IPS-20b (cell line): ENCODE results near the gene ZNHIT6.
A peak's percentile ranks its signal among the peaks of the same experiment; 100 is the strongest.
"Not testable (repeated sequence)": the region's sequence is repeated elsewhere in the genome, so short reads cannot be mapped to it uniquely, and the experiment has no call there.

Source experiments
- H3K27ac ChIP-seq: one replicate; pipeline ENCODE4 v1.5.1; 2013; ENCODE audit warnings: low read length
- H3K27me3 ChIP-seq: 2 replicates; pipeline ENCODE4 v1.6.1; 2013; ENCODE audit warnings: mild to moderate bottlenecking, low read length, inconsistent platforms; ENCODE audit not compliant: insufficient read depth
- H3K36me3 ChIP-seq: 2 replicates; pipeline ENCODE4 v1.6.1; 2013; ENCODE audit warnings: low read depth, mild to moderate bottlenecking, inconsistent platforms, low read length, moderate library complexity; ENCODE audit not compliant: insufficient read depth
- H3K4me1 ChIP-seq: 2 replicates; pipeline ENCODE4 v1.6.1; 2013; ENCODE audit warnings: mild to moderate bottlenecking, control low read depth, inconsistent platforms, low read length, moderate library complexity; ENCODE audit not compliant: insufficient read depth
- H3K4me3 ChIP-seq: 2 replicates; pipeline ENCODE4 v1.5.1; 2013; ENCODE audit warnings: mild to moderate bottlenecking, low read length, inconsistent platforms
- H3K9ac ChIP-seq: 2 replicates; pipeline ENCODE4 v1.6.1; 2013; ENCODE audit warnings: low read depth, mild to moderate bottlenecking, inconsistent platforms, low read length, moderate library complexity
- H3K9me3 ChIP-seq: 2 replicates; pipeline ENCODE4 v1.6.1; 2013; ENCODE audit warnings: mild to moderate bottlenecking, low read depth, low read length, inconsistent platforms; ENCODE audit not compliant: insufficient read depth

Gene ZNHIT6

DNA sequence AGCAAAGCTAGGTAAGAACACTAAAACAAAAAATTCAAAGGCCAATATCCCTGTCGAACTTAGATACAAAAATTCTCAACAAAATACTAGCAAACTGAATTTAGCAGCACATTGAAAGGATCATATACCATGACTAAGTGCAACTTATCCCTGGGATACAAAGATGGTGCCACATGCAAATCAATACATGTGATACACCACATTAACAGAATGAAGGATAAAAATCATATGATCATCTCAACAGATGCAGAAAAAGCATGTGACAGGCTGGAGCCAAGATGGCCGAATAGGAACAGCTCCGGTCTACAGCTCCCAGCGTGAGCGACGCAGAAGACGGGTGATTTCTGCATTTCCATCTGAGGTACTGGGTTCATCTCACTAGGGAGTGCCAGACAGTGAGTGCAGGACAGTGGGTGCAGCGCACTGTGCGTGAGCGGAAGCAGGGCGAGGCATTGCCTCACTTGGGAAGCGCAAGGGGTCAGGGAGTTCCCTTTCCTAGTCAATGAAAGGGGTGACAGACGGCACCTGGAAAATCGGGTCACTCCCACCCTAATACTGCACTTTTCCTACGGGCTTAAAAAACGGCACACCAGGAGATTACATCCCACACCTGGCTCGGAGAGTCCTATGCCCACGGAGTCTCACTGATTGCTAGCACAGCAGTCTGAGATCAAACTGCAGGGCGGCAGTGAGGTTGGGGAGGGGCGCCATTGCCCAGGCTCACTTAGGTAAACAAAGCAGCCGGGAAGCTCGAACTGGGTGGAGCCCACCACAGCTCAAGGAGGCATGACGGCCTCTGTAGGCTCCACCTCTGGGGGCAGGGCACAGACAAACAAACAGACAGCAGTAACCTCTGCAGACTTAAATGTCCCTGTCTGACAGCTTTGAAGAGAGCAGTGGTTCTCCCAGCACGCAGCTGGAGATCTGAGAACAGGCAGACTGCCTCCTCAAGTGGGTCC is 66.4 kb downstream of the ZNHIT6 start:
- not testable (repeated sequence) for H3K4me1 ChIP-seq, H3K4me3 ChIP-seq, H3K36me3 ChIP-seq, H3K9ac ChIP-seq, H3K27ac ChIP-seq, H3K27me3 ChIP-seq
- H3K9me3 ChIP-seq: peaks cover 11% of the 10 kb centered on the region

DNA sequence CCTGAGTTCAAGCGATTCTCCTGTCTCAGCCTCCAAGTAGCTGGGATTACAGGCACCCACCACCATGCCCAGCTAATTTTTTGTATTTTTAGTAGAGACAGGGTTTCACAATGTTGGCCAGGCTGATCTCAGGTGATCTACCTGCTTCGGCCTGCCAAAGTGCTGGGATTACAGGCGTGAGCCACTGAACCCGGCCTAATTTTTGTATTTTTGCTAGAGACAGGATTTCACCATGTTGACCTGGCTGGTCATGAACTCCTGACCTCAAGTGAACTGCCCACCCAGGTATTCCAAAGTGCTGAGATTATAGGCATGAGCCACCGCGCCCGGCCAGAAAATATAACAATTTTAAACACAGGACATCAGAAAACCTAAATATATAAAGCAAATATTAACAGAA is 68.3 kb downstream of the ZNHIT6 start:
- not testable (repeated sequence) for H3K36me3 ChIP-seq, H3K27ac ChIP-seq, H3K9ac ChIP-seq, H3K4me3 ChIP-seq, H3K27me3 ChIP-seq, H3K4me1 ChIP-seq
- peaks cover 11% of the 10 kb centered on the region for H3K9me3 ChIP-seq

DNA sequence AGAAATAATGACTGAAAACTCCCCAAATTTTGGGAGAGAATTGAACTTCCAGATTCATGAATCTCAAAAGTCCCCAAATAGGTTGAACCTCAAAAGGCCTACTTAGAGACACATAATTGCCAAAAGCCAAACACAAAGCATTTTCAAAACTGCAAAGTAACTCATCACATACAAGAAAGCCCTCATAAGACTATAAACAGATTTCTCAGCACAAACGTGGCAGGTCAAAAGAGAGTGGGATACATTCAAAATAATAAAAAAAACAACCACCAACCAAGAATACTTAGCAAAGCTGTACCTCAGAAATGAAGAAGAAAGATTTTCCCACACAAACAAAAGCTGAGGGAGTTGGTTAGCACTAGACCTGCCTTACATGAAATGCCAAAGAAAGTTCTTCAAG is 69.8 kb downstream of the ZNHIT6 start:
- Histone ChIP-seq H3K9ac (no peak overlapping the region), H3K4me3 (no peak overlapping the region), H3K27me3 (no peaks in the 10 kb centered on the region), H3K9me3 (peaks cover 11% of the 10 kb centered on the region), H3K36me3 (peaks cover 5% of the 10 kb centered on the region; the same call in 1 of the 2 replicates), H3K27ac (no peak overlapping the region), H3K4me1 (no peaks in the 10 kb centered on the region)

DNA sequence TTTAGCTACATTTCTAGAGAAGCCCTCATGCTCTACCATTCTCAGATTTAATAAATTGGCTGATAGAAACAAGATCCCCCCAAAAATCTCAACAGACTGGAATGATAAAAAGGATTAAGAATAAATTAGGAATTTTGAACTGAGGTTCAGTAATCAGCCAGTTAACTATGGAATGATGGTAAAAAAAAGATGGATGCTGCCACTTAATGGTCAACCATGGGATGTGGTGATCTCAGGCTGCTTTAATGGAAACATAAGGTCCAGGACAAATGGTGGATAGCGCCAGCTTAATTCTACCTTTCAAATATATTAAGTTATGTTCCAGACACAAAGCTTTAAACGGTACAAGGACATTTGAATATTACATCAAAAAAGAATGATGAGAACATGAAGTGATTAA is 77.7 kb downstream of the ZNHIT6 start:
- peaks cover 9% of the 10 kb centered on the region for H3K4me1 ChIP-seq
- H3K27me3 ChIP-seq: no peaks in the 10 kb centered on the region
- no peak overlapping the region for H3K9ac ChIP-seq
- H3K4me3 ChIP-seq: no peak overlapping the region
- no peaks in the 10 kb centered on the region for H3K36me3 ChIP-seq
- H3K27ac ChIP-seq: no peak overlapping the region
- H3K9me3 ChIP-seq: no peaks in the 10 kb centered on the region

- Histone ChIP-seq H3K4me1 (peaks cover 9% of the 10 kb centered on the region), H3K4me3 (no peak overlapping the region), H3K9ac (no peak overlapping the region), H3K9me3 (no peaks in the 10 kb centered on the region), H3K27ac (no peak overlapping the region), H3K27me3 (no peaks in the 10 kb centered on the region), H3K36me3 (no peaks in the 10 kb centered on the region)
Observed at GRCh38 chr1:85629532-85629920, 78.7 kb downstream of the ZNHIT6 start.

DNA sequence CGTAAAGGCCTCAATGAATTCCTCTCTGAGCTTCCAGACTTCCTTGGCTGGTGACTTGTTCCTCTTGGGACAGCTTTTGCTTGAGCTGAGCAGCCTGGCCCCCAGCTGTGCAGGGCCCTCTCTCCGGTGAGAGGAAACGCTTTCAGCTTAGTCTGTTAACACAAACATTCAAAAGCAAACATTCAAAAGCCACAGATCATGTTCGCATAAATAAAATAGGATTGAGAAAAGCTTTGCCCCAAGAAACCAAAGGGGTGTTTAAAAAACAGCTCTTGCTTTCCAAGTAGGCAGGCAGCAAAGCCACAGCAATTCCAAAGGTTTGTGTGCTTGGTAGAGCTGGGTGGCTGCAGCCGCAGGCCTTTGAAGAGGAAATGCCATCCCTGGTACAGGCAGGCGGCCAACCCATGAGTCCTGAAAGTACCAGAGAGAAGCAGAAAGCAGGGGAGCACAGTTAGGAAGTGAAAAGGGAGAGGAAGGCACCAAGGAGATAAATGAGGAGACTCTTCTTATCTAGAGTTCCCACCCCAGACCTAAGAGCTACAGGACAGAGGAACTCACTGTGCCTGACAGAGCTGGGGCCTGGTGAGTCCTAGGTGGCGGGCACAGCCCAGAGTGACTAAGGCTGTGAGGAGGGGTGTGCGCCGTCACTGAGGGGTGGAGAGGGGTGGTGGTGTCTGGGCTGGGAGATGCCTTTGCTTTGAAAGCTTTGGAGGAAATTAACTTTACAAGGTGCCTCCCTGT is 79.3 kb downstream of the ZNHIT6 start:
- Histone ChIP-seq H3K9me3 (no peaks in the 10 kb centered on the region), H3K27ac (no peak overlapping the region), H3K27me3 (no peaks in the 10 kb centered on the region), H3K9ac (peak overlapping the region; percentile 33; the same call in 1 of the 2 replicates), H3K4me1 (peaks cover 9% of the 10 kb centered on the region), H3K4me3 (no peak overlapping the region), H3K36me3 (no peaks in the 10 kb centered on the region)

- peaks cover 9% of the 10 kb centered on the region for H3K4me1 ChIP-seq
- H3K27ac ChIP-seq: no peak overlapping the region
- H3K4me3 ChIP-seq: no peak overlapping the region
- peaks cover 9% of the 10 kb centered on the region for H3K9me3 ChIP-seq
- H3K36me3 ChIP-seq: no peaks in the 10 kb centered on the region
- no peaks in the 10 kb centered on the region for H3K27me3 ChIP-seq
- H3K9ac ChIP-seq: no peak overlapping the region
Observed at GRCh38 chr1:85626818-85627217, 81.4 kb downstream of the ZNHIT6 start.

GRCh38 chr1:85624361-85624760 is 83.9 kb downstream of the ZNHIT6 start:
- no peak overlapping the region for H3K27ac ChIP-seq
- no peaks in the 10 kb centered on the region for H3K36me3 ChIP-seq

GRCh38 chr1:85623061-85623471 is 85.2 kb downstream of the ZNHIT6 start:
- Histone ChIP-seq H3K27me3 (no peaks in the 10 kb centered on the region), H3K4me1 (no peaks in the 10 kb centered on the region), H3K36me3 (no peaks in the 10 kb centered on the region), H3K27ac (no peak overlapping the region), H3K9me3 (peaks cover 23% of the 10 kb centered on the region), H3K9ac (no peak overlapping the region), H3K4me3 (no peak overlapping the region)

More at GRCh38 chr1:85624361-85624760, 83.9 kb downstream of the ZNHIT6 start:
- Histone ChIP-seq H3K4me1 (peaks cover 9% of the 10 kb centered on the region; the same call in 1 of the 2 replicates), H3K27me3 (no peaks in the 10 kb centered on the region), H3K9ac (no peak overlapping the region), H3K9me3 (peaks cover 23% of the 10 kb centered on the region), H3K4me3 (no peak overlapping the region)

GRCh38 chr1:85621430-85621829 is 86.8 kb downstream of the ZNHIT6 start:
- Histone ChIP-seq H3K9me3 (peaks cover 23% of the 10 kb centered on the region), H3K27me3 (no peaks in the 10 kb centered on the region), H3K27ac (no peak overlapping the region), H3K4me3 (no peak overlapping the region), H3K4me1 (no peaks in the 10 kb centered on the region), H3K36me3 (no peaks in the 10 kb centered on the region), H3K9ac (no peak overlapping the region)

GRCh38 chr1:85617633-85618100 is 90.6 kb downstream of the ZNHIT6 start:
- H3K27me3 ChIP-seq: no peaks in the 10 kb centered on the region
- no peak overlapping the region for H3K9ac ChIP-seq
- no peak overlapping the region for H3K27ac ChIP-seq
- peaks cover 23% of the 10 kb centered on the region for H3K9me3 ChIP-seq
- no peaks in the 10 kb centered on the region for H3K36me3 ChIP-seq
- 0 out of 2 replicates have a peak, but pooled peaks cover 2% of the 10 kb centered on the region for H3K4me1 ChIP-seq
- H3K4me3 ChIP-seq: no peak overlapping the region
